ENCODE measurements around the gene GPR15LG. TPM values are rescaled to one million over a fixed set of nuclear protein-coding genes. Genes with fewer than 3 reads are reported as not detected.

The GPR15LG gene
- total RNA-seq, 4 donors from 2014 or later: 2.0 to 19.3 (median 8.6) TPM

GRCh38 chr10:84213076-84213475, 39.5 kb downstream of the GPR15LG start:
- peaks cover 4% of the 10 kb centered on the region for H3K36me3 ChIP-seq
- H3K4me3 ChIP-seq: no peak overlapping the region
- 87% methylated on average over 3 of the region's 11 CpGs for WGBS
- no peaks in the 10 kb centered on the region for H3K9me3 ChIP-seq
- no peak for TF ChIP-seq POLR2AphosphoS5 (IDR thresholded peaks at IDR 0.05)
- no peak for TF ChIP-seq CTCF (IDR thresholded peaks at IDR 0.05)
- TF ChIP-seq EP300 (IDR thresholded peaks at IDR 0.05): no peak
- TF ChIP-seq POLR2A (IDR thresholded peaks at IDR 0.05): no peak
- H3K27ac ChIP-seq: no peak overlapping the region
- DNase-seq (ENCODE audit: low spot score in 2 of 2): peak in 1 of 2 donors; percentile 58
- no peaks in the 10 kb centered on the region for H3K4me1 ChIP-seq
- H3K27me3 ChIP-seq: peaks cover 5% of the 10 kb centered on the region

DNA sequence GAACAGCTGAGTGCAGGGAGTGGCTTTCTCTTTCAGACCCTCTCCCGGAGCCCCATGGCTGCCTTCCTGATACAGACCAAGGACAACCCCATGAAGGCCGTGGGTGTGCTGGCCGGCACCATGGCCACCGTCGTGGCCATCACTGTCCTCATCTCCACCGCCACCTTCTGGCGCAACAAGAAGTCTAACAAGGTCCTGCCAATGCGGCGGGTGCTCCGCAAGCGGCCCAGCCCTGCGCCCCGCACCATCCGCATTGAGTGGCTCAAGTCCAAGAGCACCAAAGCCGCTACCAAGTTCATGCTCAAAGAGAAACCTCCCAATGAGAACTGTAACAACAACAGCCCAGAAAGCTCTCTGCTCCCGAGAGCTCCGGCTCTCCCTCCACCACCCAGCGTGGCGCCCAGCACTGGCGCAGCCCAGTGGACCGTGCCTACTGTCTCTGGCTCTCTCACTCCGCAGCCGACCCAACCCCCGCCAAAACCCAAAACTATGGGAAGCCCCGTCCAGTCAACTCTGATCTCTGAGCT, 40.5 kb downstream of the GPR15LG start:
- H3K36me3 ChIP-seq: peaks cover 4% of the 10 kb centered on the region
- no peak overlapping the region for H3K4me3 ChIP-seq
- H3K27ac ChIP-seq: no peak overlapping the region
- H3K9me3 ChIP-seq: no peaks in the 10 kb centered on the region
- H3K4me1 ChIP-seq: no peaks in the 10 kb centered on the region
- DNase-seq (ENCODE audit: low spot score in 2 of 2): peak in 1 of 2 donors; percentile 63
- peaks cover 5% of the 10 kb centered on the region for H3K27me3 ChIP-seq
- no peak for TF ChIP-seq EP300 (IDR thresholded peaks at IDR 0.05)
- no peak for TF ChIP-seq CTCF (IDR thresholded peaks at IDR 0.05)
- no peak for TF ChIP-seq POLR2AphosphoS5 (IDR thresholded peaks at IDR 0.05)
- TF ChIP-seq POLR2A (IDR thresholded peaks at IDR 0.05): no peak
- WGBS: 64% methylated on average over 11 of the region's 25 CpGs

DNA sequence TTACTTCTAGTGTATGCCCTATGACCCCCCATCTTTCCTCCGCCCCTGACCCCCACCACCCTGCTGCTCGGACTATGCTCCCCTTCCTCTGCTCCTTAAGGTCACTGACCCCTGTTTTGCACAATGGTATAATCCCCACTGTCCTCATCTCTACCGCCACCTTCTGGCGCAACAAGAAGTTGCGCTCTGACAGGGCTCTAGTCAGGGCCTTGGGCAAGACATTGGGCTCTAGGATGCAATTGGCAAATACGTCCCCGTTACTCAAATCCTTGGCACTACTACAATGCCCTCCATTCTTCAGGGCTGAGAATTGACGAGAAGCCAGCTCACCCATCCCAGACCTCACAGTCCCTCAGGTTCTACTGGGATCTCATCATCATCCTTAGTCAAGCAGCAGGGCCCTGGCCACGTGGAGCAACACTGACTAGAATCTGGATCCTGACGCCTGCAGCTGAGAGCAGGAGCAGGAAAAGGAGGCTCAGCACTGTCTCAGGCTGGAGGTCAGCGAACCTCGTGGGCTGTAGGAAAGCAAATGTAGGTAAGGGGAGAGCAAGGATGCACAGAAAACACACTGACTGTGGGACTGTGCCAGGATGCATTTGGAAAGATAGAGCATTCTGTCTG, 41.1 kb downstream of the GPR15LG start:
- H3K27me3 ChIP-seq: peaks cover 5% of the 10 kb centered on the region
- no peak overlapping the region for H3K27ac ChIP-seq
- H3K4me1 ChIP-seq: no peaks in the 10 kb centered on the region
- no peak overlapping the region for H3K4me3 ChIP-seq
- TF ChIP-seq POLR2AphosphoS5 (IDR thresholded peaks at IDR 0.05): no peak
- TF ChIP-seq POLR2A (IDR thresholded peaks at IDR 0.05): no peak
- no peak for TF ChIP-seq EP300 (IDR thresholded peaks at IDR 0.05)
- TF ChIP-seq CTCF (IDR thresholded peaks at IDR 0.05): peak in 1 of 2 donors; percentile 53
- H3K9me3 ChIP-seq: no peaks in the 10 kb centered on the region
- peak in 1 of 2 donors; percentile 55 for DNase-seq (ENCODE audit: low spot score in 2 of 2)
- H3K36me3 ChIP-seq: peaks cover 4% of the 10 kb centered on the region
- WGBS: 47% methylated on average over 12 of the region's 12 CpGs

- H3K4me3 ChIP-seq: no peak overlapping the region
- TF ChIP-seq POLR2A (IDR thresholded peaks at IDR 0.05) (no peak), POLR2AphosphoS5 (IDR thresholded peaks at IDR 0.05) (no peak), EP300 (IDR thresholded peaks at IDR 0.05) (no peak), CTCF (IDR thresholded peaks at IDR 0.05) (no peak)
- DNase-seq (ENCODE audit: low spot score in 2 of 2): peak in 1 of 2 donors; percentile 72
- H3K4me1 ChIP-seq: no peaks in the 10 kb centered on the region
- WGBS: 87% methylated on average over 5 of the region's 9 CpGs
- no peak overlapping the region for H3K27ac ChIP-seq
- no peaks in the 10 kb centered on the region for H3K9me3 ChIP-seq
- H3K36me3 ChIP-seq: peaks cover 4% of the 10 kb centered on the region
- peaks cover 3% of the 10 kb centered on the region for H3K27me3 ChIP-seq
Observed at GRCh38 chr10:84216834-84217233, 43.2 kb downstream of the GPR15LG start.

DNA sequence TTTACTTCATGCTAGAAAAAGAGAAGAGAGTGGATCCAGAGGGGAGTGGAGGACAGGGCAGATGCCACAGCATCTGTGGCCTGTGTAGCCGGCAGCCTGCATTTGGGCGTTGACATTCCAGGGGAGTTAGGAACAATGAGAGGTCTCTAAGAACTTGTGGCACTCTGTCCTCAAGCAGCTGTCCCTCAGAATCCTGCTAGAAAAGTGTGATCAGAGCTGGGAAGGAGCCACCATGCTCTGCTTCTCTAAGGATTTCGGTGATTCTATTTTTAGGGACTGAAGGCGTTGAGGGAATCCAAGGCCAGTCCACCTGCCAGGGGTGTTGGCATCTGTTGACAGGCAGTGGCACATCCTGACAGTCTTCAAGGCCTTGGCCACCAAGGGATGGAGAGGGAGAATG, 44.1 kb downstream of the GPR15LG start:
- Histone ChIP-seq H3K9me3 (no peaks in the 10 kb centered on the region), H3K27ac (no peak overlapping the region), H3K27me3 (peaks cover 4% of the 10 kb centered on the region), H3K4me1 (no peaks in the 10 kb centered on the region), H3K36me3 (peaks cover 4% of the 10 kb centered on the region), H3K4me3 (no peak overlapping the region)
- DNase-seq (ENCODE audit: low spot score in 2 of 2): peak in 1 of 2 donors; percentile 32
- TF ChIP-seq EP300 (IDR thresholded peaks at IDR 0.05): no peak
- TF ChIP-seq CTCF (IDR thresholded peaks at IDR 0.05): no peak
- TF ChIP-seq POLR2AphosphoS5 (IDR thresholded peaks at IDR 0.05): no peak
- TF ChIP-seq POLR2A (IDR thresholded peaks at IDR 0.05): no peak
- 79% methylated on average over 4 of the region's 4 CpGs for WGBS

Data from suprapubic skin (tissue), 4 donors.